Measurements from ENCODE around the gene STUB1. TPM values are rescaled to one million over a fixed set of nuclear protein-coding genes. Genes with fewer than 3 reads are reported as not detected.
A peak's percentile ranks its signal among the peaks of the same experiment; 100 is the strongest.

STUB1 gene
- total RNA-seq, 1 experiment from 2014 or later = 102 TPM

DNA sequence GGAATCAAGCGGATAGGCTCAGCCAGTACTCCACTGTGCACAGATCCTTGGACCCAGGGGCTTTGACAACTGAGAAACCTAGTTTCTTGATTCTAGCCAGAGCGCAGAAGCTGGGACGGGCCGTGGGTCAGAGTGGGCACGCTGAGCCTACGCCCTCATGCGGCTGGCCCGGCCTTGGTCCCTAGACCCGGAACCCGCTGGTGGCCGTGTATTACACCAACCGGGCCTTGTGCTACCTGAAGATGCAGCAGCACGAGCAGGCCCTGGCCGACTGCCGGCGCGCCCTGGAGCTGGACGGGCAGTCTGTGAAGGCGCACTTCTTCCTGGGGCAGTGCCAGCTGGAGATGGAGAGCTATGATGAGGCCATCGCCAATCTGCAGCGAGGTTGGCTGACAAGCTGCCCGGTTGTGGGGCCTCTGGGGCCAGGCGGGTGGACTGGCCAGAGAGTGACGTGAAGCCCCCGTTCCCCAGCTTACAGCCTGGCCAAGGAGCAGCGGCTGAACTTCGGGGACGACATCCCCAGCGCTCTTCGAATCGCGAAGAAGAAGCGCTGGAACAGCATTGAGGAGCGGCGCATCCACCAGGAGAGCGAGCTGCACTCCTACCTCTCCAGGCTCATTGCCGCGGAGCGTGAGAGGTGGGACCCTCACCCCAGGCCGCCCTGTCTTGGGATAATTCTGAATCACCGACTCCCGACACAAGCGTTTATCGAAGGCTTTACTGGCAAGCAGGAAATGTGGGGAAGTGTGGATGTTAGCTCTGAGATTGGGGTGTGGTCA, 946 bp downstream of the STUB1 start:
- Histone ChIP-seq H3K27ac (ENCODE audit: insufficient read length, low read depth, low read length) (no peak overlapping the region), H4K20me1 (ENCODE audit: control insufficient read depth, insufficient read depth, insufficient read length) (no peaks in the 10 kb centered on the region), H4K91ac (ENCODE audit: insufficient read length, low read depth, low read length) (no peak overlapping the region), H3K18ac (ENCODE audit: insufficient read length, low read depth, low read length) (no peak overlapping the region), H3K14ac (ENCODE audit: insufficient read depth, low read length) (no peak overlapping the region), H3K4me1 (ENCODE audit: insufficient read depth, low read length) (no peaks in the 10 kb centered on the region), H3K4ac (ENCODE audit: low read depth, low read length) (no peak overlapping the region), H3K23me2 (ENCODE audit: insufficient read length, low read depth, low read length, poor library complexity, severe bottlenecking) (peaks cover 11% of the 10 kb centered on the region), H3T11ph (ENCODE audit: low read length) (no peak overlapping the region), H4K5ac (ENCODE audit: insufficient read length, low read depth, low read length) (no peak overlapping the region), H3K56ac (ENCODE audit: insufficient read length, low read depth, low read length) (no peak overlapping the region), H3K9ac (ENCODE audit: extremely low read depth, insufficient read length, low read length) (peak overlapping the region; percentile 14), H3K23ac (ENCODE audit: insufficient read length, low read depth, low read length) (no peak overlapping the region), H3K79me2 (ENCODE audit: insufficient read depth, low read length) (peaks cover 2% of the 10 kb centered on the region; the same call in 1 of the 2 replicates), H3K79me1 (ENCODE audit: insufficient read depth, low read depth, low read length, poor library complexity, severe bottlenecking) (no peaks in the 10 kb centered on the region), H3K9me3 (ENCODE audit: control insufficient read depth, low read depth, low read length) (no peaks in the 10 kb centered on the region), H4K8ac (replicated peaks; ENCODE audit: insufficient read length, low read depth, low read length) (no peak overlapping the region), H2BK120ac (ENCODE audit: low read depth, low read length, poor library complexity, severe bottlenecking) (no peak overlapping the region), H2BK15ac (ENCODE audit: low read depth, low read length) (no peak overlapping the region), H2BK12ac (ENCODE audit: insufficient read length, low read depth, low read length) (no peak overlapping the region), H2AFZ (ENCODE audit: low read length) (no peak overlapping the region), H2AK5ac (ENCODE audit: insufficient read length, low read length) (no peak overlapping the region), H2BK5ac (ENCODE audit: insufficient read length, low read length) (no peak overlapping the region), H3K4me2 (ENCODE audit: insufficient read depth, insufficient read length, low read length) (peak overlapping the region; percentile 71), H2BK20ac (ENCODE audit: low read depth, low read length, poor library complexity, severe bottlenecking) (no peak overlapping the region), H3K27me3 (ENCODE audit: insufficient read depth, low read length) (no peaks in the 10 kb centered on the region)
- no peaks in the 10 kb centered on the region; the same call in 1 of the 2 replicates for H3K27me3 Mint-ChIP-seq (ENCODE audit: low read depth)
- peaks cover 14 to 33% (median 32%) of the 10 kb centered on the region in 3 experiments; a peak in 6 of 7 replicates for H3K36me3 Mint-ChIP-seq (ENCODE audit: insufficient read depth in 1 of 3, low read depth in 3 of 3)
- WGBS (ENCODE audit: extremely low coverage, insufficient read length, low lambda C conversion rate) = no CpG with 5 or more reads among the region's 44 CpGs
- H3K4me1 Mint-ChIP-seq = peaks cover 17 to 35% of the 10 kb centered on the region in 2 experiments
- H3K9me3 Mint-ChIP-seq = no peaks in the 10 kb centered on the region
- TF ChIP-seq, protein P1, sequence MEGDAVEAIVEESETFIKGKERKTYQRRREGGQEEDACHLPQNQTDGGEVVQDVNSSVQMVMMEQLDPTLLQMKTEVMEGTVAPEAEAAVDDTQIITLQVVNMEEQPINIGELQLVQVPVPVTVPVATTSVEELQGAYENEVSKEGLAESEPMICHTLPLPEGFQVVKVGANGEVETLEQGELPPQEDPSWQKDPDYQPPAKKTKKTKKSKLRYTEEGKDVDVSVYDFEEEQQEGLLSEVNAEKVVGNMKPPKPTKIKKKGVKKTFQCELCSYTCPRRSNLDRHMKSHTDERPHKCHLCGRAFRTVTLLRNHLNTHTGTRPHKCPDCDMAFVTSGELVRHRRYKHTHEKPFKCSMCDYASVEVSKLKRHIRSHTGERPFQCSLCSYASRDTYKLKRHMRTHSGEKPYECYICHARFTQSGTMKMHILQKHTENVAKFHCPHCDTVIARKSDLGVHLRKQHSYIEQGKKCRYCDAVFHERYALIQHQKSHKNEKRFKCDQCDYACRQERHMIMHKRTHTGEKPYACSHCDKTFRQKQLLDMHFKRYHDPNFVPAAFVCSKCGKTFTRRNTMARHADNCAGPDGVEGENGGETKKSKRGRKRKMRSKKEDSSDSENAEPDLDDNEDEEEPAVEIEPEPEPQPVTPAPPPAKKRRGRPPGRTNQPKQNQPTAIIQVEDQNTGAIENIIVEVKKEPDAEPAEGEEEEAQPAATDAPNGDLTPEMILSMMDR (conservative IDR thresholded peaks at IDR 0.05) = 0 out of 3 replicates have a peak, but pooled peaks have one; percentile 16
- H3K4me3 Mint-ChIP-seq = peak overlapping the region; percentile 81 to 86
- no peak overlapping the region for H3K27ac Mint-ChIP-seq
- DNase-seq = no peak

Measured in H9 (cell line).